HEK293 (cell line): Measurements from ENCODE around the gene TEF.

Source experiments
- CTCF ChIA-PET: fragments of 350-600 bp; formaldehyde crosslinking; extraction: SDS; loops from one replicate; lab custom pipeline; 2021; ENCODE audit warnings: antibody characterized with exemption; lab: Yijun Ruan, JAX
- POLR2A ChIA-PET: fragments of 300-600 bp; formaldehyde crosslinking; extraction: SDS; loops from one replicate; lab custom pipeline; 2020; ENCODE audit warnings: antibody characterized with exemption, inconsistent platforms; lab: Yijun Ruan, JAX
- H3K27ac ChIP-seq: fragments of 200-500 bp; sonication (Bioruptor generic); 2 replicates; pipeline ENCODE4 v1.5.1; 2014; ENCODE audit warnings: low read depth, low read length, control low read depth, inconsistent platforms; ENCODE audit errors: extremely low read depth
- H3K36me3 ChIP-seq, 2 experiments: fragments of 200-500 bp in 1 of 2; sonication (Bioruptor generic) in 1 of 2; 1 replicate in 1 of 2; 2 replicates in 1 of 2; pipeline ENCODE4 v1.5.1; 2014 to 2017; ENCODE audit warnings: inconsistent platforms in 2 of 2, low read length in 2 of 2; ENCODE audit not compliant: control insufficient read depth in 2 of 2, insufficient read depth in 1 of 2
- H3K4me1 ChIP-seq: fragments of 200-500 bp; sonication (Bioruptor generic); 2 replicates; pipeline ENCODE4 v1.5.1; 2014; ENCODE audit warnings: mild to moderate bottlenecking, low read length, inconsistent platforms; ENCODE audit not compliant: control insufficient read depth, insufficient read depth
- H3K4me3 ChIP-seq: 2 replicates; pipeline ENCODE4 v1.5.1; 2011; ENCODE audit warnings: low read depth, mild to moderate bottlenecking, control low read depth, low read length, moderate library complexity
- H3K9me3 ChIP-seq: fragments of 200-500 bp; sonication (Bioruptor generic); 2 replicates; pipeline ENCODE4 v1.5.1; 2014; ENCODE audit warnings: low read depth, low read length, inconsistent platforms; ENCODE audit not compliant: control insufficient read depth, insufficient read depth
- EGR2 ChIP-seq: fragments of 450-650 bp; formaldehyde crosslinking; IDR thresholded peaks from 2 replicates; pipeline ENCODE4 v1.5.1; 2016; ENCODE audit warnings: low read depth, missing biosample characterization, missing genetic modification characterization
- GLIS2 ChIP-seq: fragments of 450-650 bp; formaldehyde crosslinking; IDR thresholded peaks from 2 replicates; pipeline ENCODE4 v1.5.1; 2016; ENCODE audit warnings: missing biosample characterization, missing genetic modification characterization
- KLF10 ChIP-seq: fragments of 450-650 bp; IDR thresholded peaks from 2 replicates; pipeline ENCODE4 v1.5.1; 2018; ENCODE audit warnings: missing biosample characterization, mild to moderate bottlenecking, missing genetic modification characterization
- OVOL3 ChIP-seq: fragments of 450-650 bp; formaldehyde crosslinking; IDR thresholded peaks from 2 replicates; pipeline ENCODE4 v1.5.1; 2016; ENCODE audit warnings: missing biosample characterization, missing genetic modification characterization
- PRDM1 ChIP-seq: fragments of 450-650 bp; formaldehyde crosslinking; IDR thresholded peaks from 2 replicates; pipeline ENCODE4; 2016; ENCODE audit warnings: missing biosample characterization, missing genetic modification characterization
- PRDM10 ChIP-seq: fragments of 450-650 bp; formaldehyde crosslinking; IDR thresholded peaks from 2 replicates; pipeline ENCODE4 v1.5.1; 2016; ENCODE audit warnings: missing biosample characterization, missing genetic modification characterization
- RBAK ChIP-seq: fragments of 450-650 bp; formaldehyde crosslinking; IDR thresholded peaks from 2 replicates; pipeline ENCODE4 v1.5.1; 2016; ENCODE audit warnings: missing biosample characterization, missing genetic modification characterization
- SCRT2 ChIP-seq: fragments of 450-650 bp; formaldehyde crosslinking; IDR thresholded peaks from 2 replicates; pipeline ENCODE4 v1.5.1; 2016; ENCODE audit warnings: missing biosample characterization, missing genetic modification characterization
- SP2 ChIP-seq: fragments of 450-650 bp; formaldehyde crosslinking; IDR thresholded peaks from 2 replicates; pipeline ENCODE4 v1.5.1; 2016; ENCODE audit warnings: missing biosample characterization, missing genetic modification characterization
- YY2 ChIP-seq: fragments of 450-650 bp; formaldehyde crosslinking; IDR thresholded peaks from 2 replicates; pipeline ENCODE4 v1.5.1; 2016; ENCODE audit warnings: missing biosample characterization, missing genetic modification characterization
- ZBTB17 ChIP-seq: fragments of 450-650 bp; formaldehyde crosslinking; IDR thresholded peaks from 2 replicates; pipeline ENCODE4 v1.5.1; 2016; ENCODE audit warnings: missing biosample characterization, missing genetic modification characterization
- ZBTB7A ChIP-seq: fragments of 450-650 bp; formaldehyde crosslinking; IDR thresholded peaks from 2 replicates; pipeline ENCODE4 v1.5.1; 2016; ENCODE audit warnings: low read depth, missing biosample characterization, missing genetic modification characterization
- ZFHX2 ChIP-seq: fragments of 450-650 bp; formaldehyde crosslinking; conservative IDR thresholded peaks from 2 replicates; pipeline ENCODE4 v1.5.1; 2016; ENCODE audit warnings: missing biosample characterization, missing genetic modification characterization
- ZFP37 ChIP-seq: fragments of 450-650 bp; formaldehyde crosslinking; IDR thresholded peaks from 2 replicates; pipeline ENCODE4 v1.5.1; 2016; ENCODE audit warnings: missing biosample characterization, missing genetic modification characterization
- ZNF155 ChIP-seq: fragments of 450-650 bp; formaldehyde crosslinking; IDR thresholded peaks from 2 replicates; pipeline ENCODE4 v1.5.1; 2016; ENCODE audit warnings: missing biosample characterization, missing genetic modification characterization
- ZNF157 ChIP-seq: fragments of 450-650 bp; formaldehyde crosslinking; IDR thresholded peaks from 2 replicates; pipeline ENCODE4 v1.5.1; 2016; ENCODE audit warnings: missing biosample characterization, missing genetic modification characterization
- ZNF214 ChIP-seq: fragments of 450-650 bp; formaldehyde crosslinking; IDR thresholded peaks from 2 replicates; pipeline ENCODE4 v1.5.1; 2017; ENCODE audit warnings: missing biosample characterization, mild to moderate bottlenecking, missing genetic modification characterization, borderline replicate concordance
- ZNF266 ChIP-seq: fragments of 450-650 bp; formaldehyde crosslinking; IDR thresholded peaks from 2 replicates; pipeline ENCODE4 v1.5.1; 2016; ENCODE audit warnings: missing biosample characterization, missing genetic modification characterization, low read depth
- ZNF311 ChIP-seq: fragments of 450-650 bp; formaldehyde crosslinking; IDR thresholded peaks from 2 replicates; pipeline ENCODE4 v1.5.1; 2017; ENCODE audit warnings: missing biosample characterization, missing genetic modification characterization, borderline replicate concordance
- ZNF335 ChIP-seq: fragments of 450-650 bp; formaldehyde crosslinking; conservative IDR thresholded peaks from 2 replicates; pipeline ENCODE4 v1.5.1; 2016; ENCODE audit warnings: missing biosample characterization, missing genetic modification characterization
- ZNF350 ChIP-seq: fragments of 450-650 bp; formaldehyde crosslinking; IDR thresholded peaks from 2 replicates; pipeline ENCODE4 v1.5.0; 2017; ENCODE audit warnings: missing biosample characterization, mild to moderate bottlenecking, missing genetic modification characterization
- ZNF37A ChIP-seq: fragments of 450-650 bp; IDR thresholded peaks from 2 replicates; pipeline ENCODE4 v1.5.1; 2018; ENCODE audit warnings: missing biosample characterization, missing genetic modification characterization
- ZNF501 ChIP-seq: fragments of 450-650 bp; formaldehyde crosslinking; IDR thresholded peaks from 2 replicates; pipeline ENCODE4 v1.5.1; 2016; ENCODE audit warnings: missing biosample characterization, missing genetic modification characterization
- ZNF529 ChIP-seq: fragments of 450-650 bp; formaldehyde crosslinking; IDR thresholded peaks from 2 replicates; pipeline ENCODE4 v1.5.1; 2017; ENCODE audit warnings: missing genetic modification characterization, missing biosample characterization; ENCODE audit not compliant: insufficient replicate concordance
- ZNF561 ChIP-seq: fragments of 450-650 bp; IDR thresholded peaks from 2 replicates; pipeline ENCODE4 v1.5.1; 2018; ENCODE audit warnings: missing biosample characterization, missing genetic modification characterization, borderline replicate concordance
- ZNF580 ChIP-seq: fragments of 450-650 bp; formaldehyde crosslinking; IDR thresholded peaks from 2 replicates; pipeline ENCODE4 v1.5.1; 2016; ENCODE audit warnings: missing biosample characterization, missing genetic modification characterization
- ZNF791 ChIP-seq: fragments of 450-650 bp; formaldehyde crosslinking; IDR thresholded peaks from 2 replicates; pipeline ENCODE4 v1.5.1; 2016; ENCODE audit warnings: missing biosample characterization, missing genetic modification characterization
- ZSCAN5A ChIP-seq: fragments of 450-650 bp; formaldehyde crosslinking; IDR thresholded peaks from 2 replicates; pipeline ENCODE4 v1.5.1; 2016; ENCODE audit warnings: missing biosample characterization, missing genetic modification characterization
- TF ChIP-seq, protein P1 (sequence below): fragments of 450-650 bp; formaldehyde crosslinking; conservative IDR thresholded peaks from 2 replicates; pipeline ENCODE4 v1.5.1; 2016; ENCODE audit warnings: low read depth, missing biosample characterization, missing genetic modification characterization

The TEF gene

GRCh38 chr22:41368543-41369423, 13.0 kb upstream of the TEF start:
- Histone ChIP-seq H3K27ac (no peak overlapping the region), H3K9me3 (no peaks in the 10 kb centered on the region), H3K4me1 (peaks cover 11% of the 10 kb centered on the region), H3K36me3 (no peaks in the 10 kb centered on the region), H3K4me3 (no peak overlapping the region)
- TF ChIP-seq OVOL3 = no peak
- no peak for TF ChIP-seq ZNF266 (tag by site-specific recombination)
- TF ChIP-seq ZSCAN5A (tag by site-specific recombination) = no peak
- TF ChIP-seq ZNF214 (tag by site-specific recombination) = no peak
- TF ChIP-seq ZNF155 = no peak
- peak; percentile 16; the same call in 1 of the 2 replicates for TF ChIP-seq GLIS2 (tag by site-specific recombination)
- no peak for TF ChIP-seq ZNF350 (tag by site-specific recombination)
- TF ChIP-seq ZFP37 = no peak
- TF ChIP-seq ZNF501 (tag by site-specific recombination) = no peak
- TF ChIP-seq ZFHX2 (tag by site-specific recombination) = peak; percentile 58
- peak; percentile 50 for TF ChIP-seq SCRT2
- TF ChIP-seq ZNF561 = no peak
- TF ChIP-seq EGR2 (tag by site-specific recombination) = peak; percentile 33; the same call in 1 of the 2 replicates
- no peak for TF ChIP-seq ZNF791 (tag by site-specific recombination)
- no peak for TF ChIP-seq YY2
- TF ChIP-seq ZBTB17 (tag by site-specific recombination) = no peak
- TF ChIP-seq, protein P1, sequence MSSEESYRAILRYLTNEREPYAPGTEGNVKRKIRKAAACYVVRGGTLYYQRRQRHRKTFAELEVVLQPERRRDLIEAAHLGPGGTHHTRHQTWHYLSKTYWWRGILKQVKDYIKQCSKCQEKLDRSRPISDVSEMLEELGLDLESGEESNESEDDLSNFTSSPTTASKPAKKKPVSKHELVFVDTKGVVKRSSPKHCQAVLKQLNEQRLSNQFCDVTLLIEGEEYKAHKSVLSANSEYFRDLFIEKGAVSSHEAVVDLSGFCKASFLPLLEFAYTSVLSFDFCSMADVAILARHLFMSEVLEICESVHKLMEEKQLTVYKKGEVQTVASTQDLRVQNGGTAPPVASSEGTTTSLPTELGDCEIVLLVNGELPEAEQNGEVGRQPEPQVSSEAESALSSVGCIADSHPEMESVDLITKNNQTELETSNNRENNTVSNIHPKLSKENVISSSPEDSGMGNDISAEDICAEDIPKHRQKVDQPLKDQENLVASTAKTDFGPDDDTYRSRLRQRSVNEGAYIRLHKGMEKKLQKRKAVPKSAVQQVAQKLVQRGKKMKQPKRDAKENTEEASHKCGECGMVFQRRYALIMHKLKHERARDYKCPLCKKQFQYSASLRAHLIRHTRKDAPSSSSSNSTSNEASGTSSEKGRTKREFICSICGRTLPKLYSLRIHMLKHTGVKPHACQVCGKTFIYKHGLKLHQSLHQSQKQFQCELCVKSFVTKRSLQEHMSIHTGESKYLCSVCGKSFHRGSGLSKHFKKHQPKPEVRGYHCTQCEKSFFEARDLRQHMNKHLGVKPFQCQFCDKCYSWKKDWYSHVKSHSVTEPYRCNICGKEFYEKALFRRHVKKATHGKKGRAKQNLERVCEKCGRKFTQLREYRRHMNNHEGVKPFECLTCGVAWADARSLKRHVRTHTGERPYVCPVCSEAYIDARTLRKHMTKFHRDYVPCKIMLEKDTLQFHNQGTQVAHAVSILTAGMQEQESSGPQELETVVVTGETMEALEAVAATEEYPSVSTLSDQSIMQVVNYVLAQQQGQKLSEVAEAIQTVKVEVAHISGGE (tag by site-specific recombination) = no peak
- TF ChIP-seq ZNF157 (tag by site-specific recombination) = no peak
- TF ChIP-seq SP2 (tag by site-specific recombination) = no peak
- TF ChIP-seq ZNF580 (tag by site-specific recombination) = no peak
- ChIA-PET POLR2A (no interaction called here), CTCF (interaction anchor here (0.6 to 0.7 kb wide), 3 partner anchors 10 to 375 kb away, joined by 3 read pairs; no protein-coding TSS in a partner anchor)

GRCh38 chr22:41369424-41369745, 12.4 kb upstream of the TEF start:
- H3K4me3 ChIP-seq = no peak overlapping the region
- no peaks in the 10 kb centered on the region for H3K9me3 ChIP-seq
- no peaks in the 10 kb centered on the region for H3K36me3 ChIP-seq
- ChIA-PET POLR2A (no interaction called here), CTCF (no interaction called here)
- no peak overlapping the region for H3K27ac ChIP-seq
- peaks cover 11% of the 10 kb centered on the region for H3K4me1 ChIP-seq
- TF ChIP-seq ZBTB7A (tag by site-specific recombination) (no peak), ZNF529 (tag by site-specific recombination) (no peak), GLIS2 (tag by site-specific recombination) (no peak), RBAK (tag by site-specific recombination) (no peak), ZNF335 (tag by site-specific recombination) (no peak), PRDM1 (tag by site-specific recombination) (no peak), PRDM10 (no peak), KLF10 (tag by site-specific recombination) (no peak), ZNF37A (no peak), ZNF311 (tag by site-specific recombination) (no peak)
